Tongue (tissue), 2 donors: Measurements from ENCODE around the gene NPY4R2. TPM values are rescaled to one million over a fixed set of nuclear protein-coding genes. Genes with fewer than 3 reads are reported as not detected.
"Not testable (repeated sequence)": the region's sequence is repeated elsewhere in the genome, so short reads cannot be mapped to it uniquely, and the experiment has no call there.

ENCODE experiments used
- DNase-seq: peaks from one replicate; pipeline ENCODE4 v3.0.0-alpha.2; 2015
- total RNA-seq: library from RNA; depleted of rRNA; stranded (reverse); fragments of >200 nt; gene quantifications from one replicate; pipeline ENCODE4 v1.2.3, GENCODE V29; 2014

NPY4R2 gene
- not detected for total RNA-seq

GRCh38 chr10:47918475-47918874 is at the start of gene NPY4R2:
Gene NPY4R2 (plus strand): TSS chr10:47918662. CDS start chr10:47921988, 3,326 bp downstream.
- DNase-seq: not testable (repeated sequence)

GRCh38 chr10:47870887-47871286 is 47.6 kb upstream of the NPY4R2 start:
- not testable (repeated sequence) for DNase-seq

- not testable (repeated sequence) for DNase-seq
These were observed 46.8 kb upstream of the NPY4R2 start for GRCh38 chr10:47871485-47872180.

GRCh38 chr10:47872236-47872635 is 46.2 kb upstream of the NPY4R2 start:
- not testable (repeated sequence) for DNase-seq

- not testable (repeated sequence) for DNase-seq
These were observed 34.2 kb upstream of the NPY4R2 start for GRCh38 chr10:47884239-47884638.

- not testable (repeated sequence) for DNase-seq
These were observed 33.5 kb upstream of the NPY4R2 start for GRCh38 chr10:47884934-47885333.

GRCh38 chr10:47886356-47886755 is 32.1 kb upstream of the NPY4R2 start:
- DNase-seq: not testable (repeated sequence)

GRCh38 chr10:47886827-47887226 is 31.6 kb upstream of the NPY4R2 start:
- DNase-seq: not testable (repeated sequence)

- not testable (repeated sequence) for DNase-seq
These were observed 27.7 kb upstream of the NPY4R2 start for GRCh38 chr10:47890737-47891136.

- DNase-seq: not testable (repeated sequence)
These were observed 25.8 kb upstream of the NPY4R2 start for GRCh38 chr10:47892494-47893261.

GRCh38 chr10:47894571-47894970 is 23.9 kb upstream of the NPY4R2 start:
- DNase-seq: not testable (repeated sequence)

GRCh38 chr10:47897813-47898212 is 20.6 kb upstream of the NPY4R2 start:
- not testable (repeated sequence) for DNase-seq

- not testable (repeated sequence) for DNase-seq
These were observed 9.1 kb upstream of the NPY4R2 start for GRCh38 chr10:47909333-47909732.

- DNase-seq: not testable (repeated sequence)
These were observed 8.0 kb upstream of the NPY4R2 start for GRCh38 chr10:47910486-47910885.

- not testable (repeated sequence) for DNase-seq
These were observed 4.4 kb upstream of the NPY4R2 start for GRCh38 chr10:47914052-47914451.

GRCh38 chr10:47915849-47916548 is 2.5 kb upstream of the NPY4R2 start:
- DNase-seq: not testable (repeated sequence)

- not testable (repeated sequence) for DNase-seq
These were observed 2.1 kb downstream of the NPY4R2 start for GRCh38 chr10:47920610-47921009.

- DNase-seq: not testable (repeated sequence)
These were observed 4.0 kb downstream of the NPY4R2 start for GRCh38 chr10:47922503-47922902.

- not testable (repeated sequence) for DNase-seq
These were observed 6.2 kb downstream of the NPY4R2 start for GRCh38 chr10:47924628-47925027.

GRCh38 chr10:47927147-47927916 is 8.9 kb downstream of the NPY4R2 start:
- DNase-seq: not testable (repeated sequence)

- not testable (repeated sequence) for DNase-seq
These were observed 9.8 kb downstream of the NPY4R2 start for GRCh38 chr10:47928225-47928624.

- not testable (repeated sequence) for DNase-seq
These were observed 14.4 kb downstream of the NPY4R2 start for GRCh38 chr10:47932824-47933223.
